HEK293 (cell line): ENCODE data around the gene SSTR5.

ENCODE experiments used
- KLF16 ChIP-seq: fragments of 450-650 bp; formaldehyde crosslinking; IDR thresholded peaks from 2 replicates; pipeline ENCODE4 v1.5.1; 2017; ENCODE audit warnings: missing biosample characterization, missing genetic modification characterization
- OVOL3 ChIP-seq: fragments of 450-650 bp; formaldehyde crosslinking; IDR thresholded peaks from 2 replicates; pipeline ENCODE4 v1.5.1; 2016; ENCODE audit warnings: missing biosample characterization, missing genetic modification characterization
- SP3 ChIP-seq: fragments of 450-650 bp; formaldehyde crosslinking; IDR thresholded peaks from 2 replicates; pipeline ENCODE4 v1.5.1; 2016; ENCODE audit warnings: missing biosample characterization, missing genetic modification characterization
- ZNF2 ChIP-seq: fragments of 450-650 bp; formaldehyde crosslinking; IDR thresholded peaks from 2 replicates; pipeline ENCODE4 v1.5.1; 2016; ENCODE audit warnings: missing biosample characterization, missing genetic modification characterization
- ZNF23 ChIP-seq: fragments of 450-650 bp; formaldehyde crosslinking; IDR thresholded peaks from 2 replicates; pipeline ENCODE4 v1.5.1; 2016; ENCODE audit warnings: missing biosample characterization, missing genetic modification characterization, borderline replicate concordance
- ZNF423 ChIP-seq: fragments of 450-650 bp; formaldehyde crosslinking; IDR thresholded peaks from 2 replicates; pipeline ENCODE4 v1.5.1; 2016; ENCODE audit warnings: missing biosample characterization, missing genetic modification characterization
- ZNF561 ChIP-seq: fragments of 450-650 bp; IDR thresholded peaks from 2 replicates; pipeline ENCODE4 v1.5.1; 2018; ENCODE audit warnings: missing biosample characterization, missing genetic modification characterization, borderline replicate concordance
- TF ChIP-seq, protein P1 (sequence below): fragments of 450-650 bp; formaldehyde crosslinking; IDR thresholded peaks from 2 replicates; pipeline ENCODE4 v1.5.1; 2016; ENCODE audit warnings: missing biosample characterization, missing genetic modification characterization
- TF ChIP-seq, protein P2 (sequence below): IDR thresholded peaks from 2 replicates; pipeline ENCODE4 v1.6.1; 2011; ENCODE audit warnings: mild to moderate bottlenecking, low read depth, low read length, borderline replicate concordance

DNA sequence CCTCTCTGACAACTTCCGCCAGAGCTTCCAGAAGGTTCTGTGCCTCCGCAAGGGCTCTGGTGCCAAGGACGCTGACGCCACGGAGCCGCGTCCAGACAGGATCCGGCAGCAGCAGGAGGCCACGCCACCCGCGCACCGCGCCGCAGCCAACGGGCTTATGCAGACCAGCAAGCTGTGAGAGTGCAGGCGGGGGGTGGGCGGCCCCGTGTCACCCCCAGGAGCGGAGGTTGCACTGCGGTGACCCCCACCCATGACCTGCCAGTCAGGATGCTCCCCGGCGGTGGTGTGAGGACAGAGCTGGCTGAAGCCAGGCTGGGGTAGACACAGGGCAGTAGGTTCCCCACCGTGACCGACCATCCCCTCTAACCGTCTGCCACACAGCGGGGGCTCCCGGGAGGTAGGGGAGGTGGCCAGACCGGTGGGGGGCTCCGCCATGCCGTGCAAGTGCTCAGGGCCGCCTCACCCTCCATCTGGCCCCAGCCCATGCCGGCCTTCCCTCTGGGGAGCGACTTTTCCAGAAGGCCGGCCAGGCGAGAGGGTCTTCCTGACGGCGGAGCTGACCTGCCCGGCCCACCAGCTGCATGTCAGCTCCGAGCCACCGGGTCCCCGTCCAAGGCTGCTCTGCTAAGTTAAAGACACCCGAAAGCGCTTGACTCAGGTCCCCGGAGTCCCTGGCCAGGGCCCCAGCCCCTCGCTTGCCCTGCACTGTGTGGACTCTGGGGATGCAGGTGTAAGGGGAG is 7.4 kb downstream of the SSTR5 start:
- TF ChIP-seq ZNF2 (tag by site-specific recombination) (no peak), OVOL3 (tag by site-specific recombination) (no peak), ZNF561 (tag by site-specific recombination) (no peak), ZNF23 (tag by site-specific recombination) (no peak), SP3 (tag by site-specific recombination) (no peak), ZNF423 (no peak), KLF16 (no peak)
- TF ChIP-seq, protein P1, sequence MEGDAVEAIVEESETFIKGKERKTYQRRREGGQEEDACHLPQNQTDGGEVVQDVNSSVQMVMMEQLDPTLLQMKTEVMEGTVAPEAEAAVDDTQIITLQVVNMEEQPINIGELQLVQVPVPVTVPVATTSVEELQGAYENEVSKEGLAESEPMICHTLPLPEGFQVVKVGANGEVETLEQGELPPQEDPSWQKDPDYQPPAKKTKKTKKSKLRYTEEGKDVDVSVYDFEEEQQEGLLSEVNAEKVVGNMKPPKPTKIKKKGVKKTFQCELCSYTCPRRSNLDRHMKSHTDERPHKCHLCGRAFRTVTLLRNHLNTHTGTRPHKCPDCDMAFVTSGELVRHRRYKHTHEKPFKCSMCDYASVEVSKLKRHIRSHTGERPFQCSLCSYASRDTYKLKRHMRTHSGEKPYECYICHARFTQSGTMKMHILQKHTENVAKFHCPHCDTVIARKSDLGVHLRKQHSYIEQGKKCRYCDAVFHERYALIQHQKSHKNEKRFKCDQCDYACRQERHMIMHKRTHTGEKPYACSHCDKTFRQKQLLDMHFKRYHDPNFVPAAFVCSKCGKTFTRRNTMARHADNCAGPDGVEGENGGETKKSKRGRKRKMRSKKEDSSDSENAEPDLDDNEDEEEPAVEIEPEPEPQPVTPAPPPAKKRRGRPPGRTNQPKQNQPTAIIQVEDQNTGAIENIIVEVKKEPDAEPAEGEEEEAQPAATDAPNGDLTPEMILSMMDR (tag by site-specific recombination), result no peak
- TF ChIP-seq, protein P2, sequence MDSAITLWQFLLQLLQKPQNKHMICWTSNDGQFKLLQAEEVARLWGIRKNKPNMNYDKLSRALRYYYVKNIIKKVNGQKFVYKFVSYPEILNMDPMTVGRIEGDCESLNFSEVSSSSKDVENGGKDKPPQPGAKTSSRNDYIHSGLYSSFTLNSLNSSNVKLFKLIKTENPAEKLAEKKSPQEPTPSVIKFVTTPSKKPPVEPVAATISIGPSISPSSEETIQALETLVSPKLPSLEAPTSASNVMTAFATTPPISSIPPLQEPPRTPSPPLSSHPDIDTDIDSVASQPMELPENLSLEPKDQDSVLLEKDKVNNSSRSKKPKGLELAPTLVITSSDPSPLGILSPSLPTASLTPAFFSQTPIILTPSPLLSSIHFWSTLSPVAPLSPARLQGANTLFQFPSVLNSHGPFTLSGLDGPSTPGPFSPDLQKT, result no peak
